Measurements from ENCODE around the gene KDM2A. TPM values are rescaled to one million over a fixed set of nuclear protein-coding genes. Genes with fewer than 3 reads are reported as not detected.

Gene KDM2A
- total and polyA plus RNA-seq, 2 donors (not counting 1 experiment from before 2014, with no cell fraction given): 132 to 229 TPM

- Histone ChIP-seq H3K4me2 (replicated peaks; ENCODE audit: low read depth, low read length, poor library complexity, severe bottlenecking) (no peak overlapping the region), H3K4me3 (ENCODE audit: control extremely low read depth in 1 of 5, extremely low read depth in 1 of 5, insufficient read depth in 1 of 5, low read depth in 2 of 5, low read length in 4 of 5) (no peak overlapping the region), H3K9me3 (ENCODE audit: control extremely low read depth in 1 of 3, control insufficient read depth in 2 of 3, insufficient read depth in 1 of 3, low read length in 2 of 3) (no peaks in the 10 kb centered on the region), H3K79me2 (ENCODE audit: control insufficient read depth, insufficient read depth, low read length) (peaks cover 96% of the 10 kb centered on the region), H3K36me3 (replicated peaks in 1 of 2; ENCODE audit: control extremely low read depth in 1 of 2, control insufficient read depth in 1 of 2, extremely low read depth in 1 of 2, insufficient read depth in 2 of 2, low read length in 1 of 2) (peaks cover 5 to 7% of the 10 kb centered on the region in 2 experiments), H3K4me1 (ENCODE audit: control insufficient read depth in 2 of 2, insufficient read depth in 2 of 2, low read length in 2 of 2) (no peaks in the 10 kb centered on the region), H2AFZ (ENCODE audit: insufficient read depth, low read depth, low read length, poor library complexity, severe bottlenecking) (no peak overlapping the region), H3K27ac (ENCODE audit: low read length in 2 of 2) (no peak overlapping the region), H3K27me3 (replicated peaks in 1 of 4; ENCODE audit: control extremely low read depth in 1 of 4, control insufficient read depth in 3 of 4, insufficient read depth in 4 of 4, low read length in 3 of 4) (no peaks in the 10 kb centered on the region), H3K9ac (ENCODE audit: low read length) (no peak overlapping the region), H4K20me1 (ENCODE audit: control insufficient read depth, insufficient read depth, low read length, poor library complexity, severe bottlenecking) (peaks cover 56% of the 10 kb centered on the region)
- ATAC-seq (ENCODE audit: low read depth) (no peak), DNase-seq (no peak)
- H3K9me3 Mint-ChIP-seq (ENCODE audit: insufficient read depth): no peaks in the 10 kb centered on the region
- H3K27ac Mint-ChIP-seq: no peak overlapping the region
- TF ChIP-seq EZH2 (IDR thresholded peaks at IDR 0.05; ENCODE audit: borderline replicate concordance, insufficient read depth, low read depth, low read length, poor library complexity, severe bottlenecking) (no peak), CTCF (IDR thresholded peaks at IDR 0.05) (no peak)
- CTCF ChIA-PET: interaction anchor here (1.0 kb wide), 1 partner anchor 13 kb away, joined by 4 read pairs; no protein-coding TSS in a partner anchor
- no CpG with 5 or more reads among the region's 1 CpG for WGBS (ENCODE audit: insufficient coverage)
- H3K4me1 Mint-ChIP-seq: peaks cover 27% of the 10 kb centered on the region
- no peaks in the 10 kb centered on the region for H3K27me3 Mint-ChIP-seq
- intact Hi-C loops (cut with micrococcal nuclease): no loop called here
- H3K4me3 Mint-ChIP-seq: no peak overlapping the region
- POLR2A ChIA-PET: no interaction called here
Observed at GRCh38 chr11:67174311-67174710, 55.2 kb downstream of the KDM2A start.

GRCh38 chr11:67177399-67178281 lies 58.6 kb downstream of the KDM2A start:
- Histone ChIP-seq H3K27me3 (replicated peaks in 1 of 4; ENCODE audit: control extremely low read depth in 1 of 4, control insufficient read depth in 3 of 4, insufficient read depth in 4 of 4, low read length in 3 of 4) (no peaks in the 10 kb centered on the region), H3K4me2 (replicated peaks; ENCODE audit: low read depth, low read length, poor library complexity, severe bottlenecking) (no peak overlapping the region), H3K9ac (ENCODE audit: low read length) (no peak overlapping the region), H3K4me1 (ENCODE audit: control insufficient read depth in 2 of 2, insufficient read depth in 2 of 2, low read length in 2 of 2) (no peaks in the 10 kb centered on the region), H3K9me3 (ENCODE audit: control extremely low read depth in 1 of 3, control insufficient read depth in 2 of 3, insufficient read depth in 1 of 3, low read length in 2 of 3) (no peaks in the 10 kb centered on the region), H3K79me2 (ENCODE audit: control insufficient read depth, insufficient read depth, low read length) (peaks cover 62% of the 10 kb centered on the region), H4K20me1 (ENCODE audit: control insufficient read depth, insufficient read depth, low read length, poor library complexity, severe bottlenecking) (peaks cover 54% of the 10 kb centered on the region), H2AFZ (ENCODE audit: insufficient read depth, low read depth, low read length, poor library complexity, severe bottlenecking) (no peak overlapping the region), H3K36me3 (replicated peaks in 1 of 2; ENCODE audit: control extremely low read depth in 1 of 2, control insufficient read depth in 1 of 2, extremely low read depth in 1 of 2, insufficient read depth in 2 of 2, low read length in 1 of 2) (peaks cover 6 to 27% of the 10 kb centered on the region in 2 experiments), H3K27ac (ENCODE audit: low read length in 2 of 2) (no peak overlapping the region), H3K4me3 (ENCODE audit: control extremely low read depth in 1 of 5, extremely low read depth in 1 of 5, insufficient read depth in 1 of 5, low read depth in 2 of 5, low read length in 4 of 5) (no peak overlapping the region)
- no peak for TF ChIP-seq EZH2 (IDR thresholded peaks at IDR 0.05; ENCODE audit: borderline replicate concordance, insufficient read depth, low read depth, low read length, poor library complexity, severe bottlenecking)
- TF ChIP-seq CTCF (IDR thresholded peaks at IDR 0.05): no peak
- Mint-ChIP-seq H3K27me3 (no peaks in the 10 kb centered on the region), H3K4me3 (no peak overlapping the region), H3K4me1 (peaks cover 14% of the 10 kb centered on the region), H3K9me3 (ENCODE audit: insufficient read depth) (no peaks in the 10 kb centered on the region), H3K27ac (no peak overlapping the region)
- DNase-seq: no peak
- ChIA-PET POLR2A (no interaction called here), CTCF (interaction anchor here (1.3 kb wide), 1 partner anchor 97 kb away, joined by 4 read pairs; no protein-coding TSS in a partner anchor)
- no peak for ATAC-seq (ENCODE audit: low read depth)
- intact Hi-C loops (cut with micrococcal nuclease): no loop called here
- 95% methylated on average over 3 of the region's 9 CpGs for WGBS (ENCODE audit: insufficient coverage)

All from B cell (primary cell).